DOHH2 (cell line): ENCODE measurements around the gene LAMC3.

Source experiments
- EZH2phosphoT487 ChIP-seq: fragments of 200-600 bp; sonication (generic); IDR thresholded peaks from 2 replicates; pipeline ENCODE4 v1.6.1; 2017; ENCODE audit warnings: borderline replicate concordance, mild to moderate bottlenecking, antibody characterized with exemption, low read length, moderate library complexity, mixed read lengths
- TF ChIP-seq, protein P1 (sequence below): fragments of 200-600 bp; sonication (generic); IDR thresholded peaks from one replicate; pipeline ENCODE4 v1.5.1; 2014; ENCODE audit warnings: antibody characterized with exemption, mild to moderate bottlenecking, low read depth, low read length; ENCODE audit not compliant: poor library complexity, severe bottlenecking

- TF ChIP-seq, protein P1, sequence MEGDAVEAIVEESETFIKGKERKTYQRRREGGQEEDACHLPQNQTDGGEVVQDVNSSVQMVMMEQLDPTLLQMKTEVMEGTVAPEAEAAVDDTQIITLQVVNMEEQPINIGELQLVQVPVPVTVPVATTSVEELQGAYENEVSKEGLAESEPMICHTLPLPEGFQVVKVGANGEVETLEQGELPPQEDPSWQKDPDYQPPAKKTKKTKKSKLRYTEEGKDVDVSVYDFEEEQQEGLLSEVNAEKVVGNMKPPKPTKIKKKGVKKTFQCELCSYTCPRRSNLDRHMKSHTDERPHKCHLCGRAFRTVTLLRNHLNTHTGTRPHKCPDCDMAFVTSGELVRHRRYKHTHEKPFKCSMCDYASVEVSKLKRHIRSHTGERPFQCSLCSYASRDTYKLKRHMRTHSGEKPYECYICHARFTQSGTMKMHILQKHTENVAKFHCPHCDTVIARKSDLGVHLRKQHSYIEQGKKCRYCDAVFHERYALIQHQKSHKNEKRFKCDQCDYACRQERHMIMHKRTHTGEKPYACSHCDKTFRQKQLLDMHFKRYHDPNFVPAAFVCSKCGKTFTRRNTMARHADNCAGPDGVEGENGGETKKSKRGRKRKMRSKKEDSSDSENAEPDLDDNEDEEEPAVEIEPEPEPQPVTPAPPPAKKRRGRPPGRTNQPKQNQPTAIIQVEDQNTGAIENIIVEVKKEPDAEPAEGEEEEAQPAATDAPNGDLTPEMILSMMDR = no peak
- TF ChIP-seq EZH2phosphoT487 = no peak
Observed at GRCh38 chr9:131033269-131034224, 24.6 kb downstream of the LAMC3 start.
